ENCODE measurements around the gene ECHDC3.

GRCh38 chr10:11730779-11731178 lies 11.4 kb upstream of the ECHDC3 start:
- TF ChIP-seq CTCF (IDR thresholded peaks at IDR 0.05): no peak
- TF ChIP-seq POLR2A (IDR thresholded peaks at IDR 0.05; ENCODE audit: low read depth): no peak
- TF ChIP-seq POLR2AphosphoS5 (IDR thresholded peaks at IDR 0.05): no peak

Measured in esophagus muscularis mucosa (tissue), 3 donors.